Fibroblast of villous mesenchyme (primary cell): ENCODE data around the gene ZNF644. TPM values are rescaled to one million over a fixed set of nuclear protein-coding genes. Genes with fewer than 3 reads are reported as not detected.

Experiments
- DNase-seq: peaks from one replicate; pipeline ENCODE4 v3.0.0-alpha.2; 2010; ENCODE audit warnings: low read depth
- H3K4me3 ChIP-seq: 2 replicates; pipeline ENCODE4 v1.5.1; 2011; ENCODE audit warnings: low read depth, mild to moderate bottlenecking, low read length
- total RNA-seq: library from RNA; depleted of rRNA; stranded (reverse); fragments of >200 nt; gene quantifications from 2 replicates; pipeline ENCODE4 v1.2.3, GENCODE V29; 2012
- TF ChIP-seq, protein P1 (sequence below): IDR thresholded peaks from 2 replicates; pipeline ENCODE4 v1.5.1; 2012; ENCODE audit warnings: low read depth, mild to moderate bottlenecking, low read length; ENCODE audit not compliant: insufficient read depth

ZNF644 gene
- total RNA-seq, 1 donor, result 92.4 TPM

DNA sequence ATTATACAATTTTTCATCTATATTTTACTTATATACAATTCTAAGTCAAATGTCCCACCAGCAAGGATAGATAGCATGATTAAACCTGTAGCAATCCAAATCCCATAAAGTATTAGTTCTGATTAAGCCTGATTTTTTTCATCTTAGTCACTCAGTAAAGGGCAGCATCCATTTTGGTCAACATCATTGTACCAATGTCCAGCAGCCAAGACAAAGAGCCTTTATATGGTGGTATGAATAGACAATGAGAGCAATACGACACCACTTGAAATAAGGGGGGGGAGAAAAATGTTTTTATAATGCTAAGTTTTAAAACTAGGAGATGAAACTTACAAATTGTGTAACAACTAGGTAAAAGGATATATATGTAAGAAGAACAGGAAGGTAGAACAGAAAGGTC is 7.4 kb downstream of the ZNF644 start:
- TF ChIP-seq, protein P1, sequence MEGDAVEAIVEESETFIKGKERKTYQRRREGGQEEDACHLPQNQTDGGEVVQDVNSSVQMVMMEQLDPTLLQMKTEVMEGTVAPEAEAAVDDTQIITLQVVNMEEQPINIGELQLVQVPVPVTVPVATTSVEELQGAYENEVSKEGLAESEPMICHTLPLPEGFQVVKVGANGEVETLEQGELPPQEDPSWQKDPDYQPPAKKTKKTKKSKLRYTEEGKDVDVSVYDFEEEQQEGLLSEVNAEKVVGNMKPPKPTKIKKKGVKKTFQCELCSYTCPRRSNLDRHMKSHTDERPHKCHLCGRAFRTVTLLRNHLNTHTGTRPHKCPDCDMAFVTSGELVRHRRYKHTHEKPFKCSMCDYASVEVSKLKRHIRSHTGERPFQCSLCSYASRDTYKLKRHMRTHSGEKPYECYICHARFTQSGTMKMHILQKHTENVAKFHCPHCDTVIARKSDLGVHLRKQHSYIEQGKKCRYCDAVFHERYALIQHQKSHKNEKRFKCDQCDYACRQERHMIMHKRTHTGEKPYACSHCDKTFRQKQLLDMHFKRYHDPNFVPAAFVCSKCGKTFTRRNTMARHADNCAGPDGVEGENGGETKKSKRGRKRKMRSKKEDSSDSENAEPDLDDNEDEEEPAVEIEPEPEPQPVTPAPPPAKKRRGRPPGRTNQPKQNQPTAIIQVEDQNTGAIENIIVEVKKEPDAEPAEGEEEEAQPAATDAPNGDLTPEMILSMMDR, result no peak
- no peak overlapping the region for H3K4me3 ChIP-seq
- DNase-seq, result no peak

DNA sequence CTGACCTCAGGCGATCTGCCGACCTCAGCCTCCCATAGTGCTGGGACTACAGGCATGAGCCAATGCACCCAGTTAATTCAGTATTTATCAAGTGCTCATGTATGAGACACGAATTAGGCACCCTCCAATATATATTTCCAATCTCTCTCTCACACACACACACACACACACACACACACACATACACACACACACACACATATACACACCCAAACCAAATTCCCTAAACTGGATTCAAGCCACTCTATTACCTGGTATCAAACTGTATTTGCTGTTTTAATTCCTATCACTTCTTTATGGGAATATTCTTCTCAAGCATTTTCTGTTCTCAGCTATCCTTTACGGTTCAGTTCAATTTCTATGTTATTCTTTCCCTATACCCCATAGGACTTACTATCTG is 8.5 kb downstream of the ZNF644 start:
- H3K4me3 ChIP-seq, result no peak overlapping the region
- no peak for DNase-seq
- TF ChIP-seq, protein P1, result no peak

DNA sequence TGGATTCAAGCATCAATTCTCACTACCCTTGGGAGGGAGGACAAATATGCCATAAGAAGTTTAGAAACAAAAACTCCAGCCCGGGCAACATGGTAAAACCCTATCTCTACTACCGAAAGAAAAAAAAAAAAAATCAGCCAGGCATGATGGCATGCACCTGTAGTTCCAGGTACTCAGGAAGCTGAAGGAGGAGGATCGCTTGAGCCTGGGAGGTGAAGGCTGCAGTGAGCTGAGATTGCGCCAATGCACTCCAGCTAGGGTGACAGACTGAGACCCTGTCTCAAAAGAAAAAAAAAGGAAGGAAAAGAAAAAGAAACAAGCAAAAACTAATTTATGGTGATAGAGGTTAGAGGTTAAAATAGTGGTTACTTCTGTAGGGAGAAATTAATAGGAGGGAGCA is 9.6 kb downstream of the ZNF644 start:
- no peak overlapping the region for H3K4me3 ChIP-seq
- DNase-seq, result no peak
- TF ChIP-seq, protein P1, result no peak

DNA sequence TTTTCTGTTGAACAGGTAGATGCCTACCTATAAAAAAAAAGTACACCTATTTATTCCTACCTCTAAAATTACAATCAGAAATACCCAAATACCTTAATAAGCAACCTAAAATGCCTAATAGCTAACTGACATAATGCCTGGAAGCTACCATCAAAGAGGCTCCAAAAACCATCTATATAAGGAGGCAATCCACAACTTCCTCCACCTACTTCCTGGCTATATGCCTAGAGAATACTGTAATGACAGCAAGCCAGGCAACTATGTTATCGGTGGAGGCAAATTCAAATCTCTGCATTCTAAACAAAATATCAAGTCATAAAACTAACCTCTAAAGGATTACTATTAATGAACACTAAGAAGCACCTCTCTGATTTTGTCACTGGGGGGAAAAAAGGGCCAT is 10.1 kb downstream of the ZNF644 start:
- no peak for DNase-seq
- H3K4me3 ChIP-seq, result no peak overlapping the region
- TF ChIP-seq, protein P1, result no peak

DNA sequence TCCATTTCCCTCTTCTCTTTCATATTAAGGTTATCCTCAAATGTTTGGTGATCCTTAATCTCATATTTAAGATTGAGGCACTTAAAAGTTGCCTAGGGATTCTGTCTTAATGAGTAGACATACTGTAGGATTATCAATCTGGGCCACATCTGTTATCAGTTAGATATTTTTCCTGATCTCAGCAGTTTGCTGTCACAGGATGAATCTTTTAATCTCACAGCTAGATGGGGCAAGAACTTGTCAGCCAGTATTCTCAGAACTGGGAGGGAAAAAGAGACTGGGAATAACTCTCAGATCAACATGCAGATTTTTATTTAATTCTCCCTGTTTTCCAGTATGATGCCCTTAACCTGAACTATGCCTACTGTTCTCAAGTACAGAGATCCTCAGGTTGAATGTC is 14.0 kb downstream of the ZNF644 start:
- H3K4me3 ChIP-seq, result no peak overlapping the region
- no peak for DNase-seq
- TF ChIP-seq, protein P1, result no peak

DNA sequence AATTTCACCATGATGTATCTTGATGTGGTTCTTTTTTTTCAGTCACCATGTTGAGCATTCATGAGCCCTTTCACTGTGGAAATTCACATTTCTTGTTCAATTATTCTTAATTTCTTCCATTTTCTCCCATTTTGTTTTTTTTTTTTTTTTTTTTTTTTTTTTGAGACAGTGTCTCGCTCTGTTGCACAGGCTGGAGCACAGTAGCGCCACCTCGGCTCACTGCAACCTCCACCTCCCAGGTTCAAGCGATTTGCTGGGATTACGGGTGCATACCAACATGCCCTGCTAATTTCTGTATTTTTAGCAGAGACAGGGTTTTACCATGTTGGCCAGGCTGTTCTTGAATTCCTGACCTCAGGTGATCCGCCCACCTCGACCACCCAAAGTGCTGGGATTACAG is 14.7 kb downstream of the ZNF644 start:
- no peak for DNase-seq
- no peak overlapping the region for H3K4me3 ChIP-seq
- TF ChIP-seq, protein P1, result no peak

DNA sequence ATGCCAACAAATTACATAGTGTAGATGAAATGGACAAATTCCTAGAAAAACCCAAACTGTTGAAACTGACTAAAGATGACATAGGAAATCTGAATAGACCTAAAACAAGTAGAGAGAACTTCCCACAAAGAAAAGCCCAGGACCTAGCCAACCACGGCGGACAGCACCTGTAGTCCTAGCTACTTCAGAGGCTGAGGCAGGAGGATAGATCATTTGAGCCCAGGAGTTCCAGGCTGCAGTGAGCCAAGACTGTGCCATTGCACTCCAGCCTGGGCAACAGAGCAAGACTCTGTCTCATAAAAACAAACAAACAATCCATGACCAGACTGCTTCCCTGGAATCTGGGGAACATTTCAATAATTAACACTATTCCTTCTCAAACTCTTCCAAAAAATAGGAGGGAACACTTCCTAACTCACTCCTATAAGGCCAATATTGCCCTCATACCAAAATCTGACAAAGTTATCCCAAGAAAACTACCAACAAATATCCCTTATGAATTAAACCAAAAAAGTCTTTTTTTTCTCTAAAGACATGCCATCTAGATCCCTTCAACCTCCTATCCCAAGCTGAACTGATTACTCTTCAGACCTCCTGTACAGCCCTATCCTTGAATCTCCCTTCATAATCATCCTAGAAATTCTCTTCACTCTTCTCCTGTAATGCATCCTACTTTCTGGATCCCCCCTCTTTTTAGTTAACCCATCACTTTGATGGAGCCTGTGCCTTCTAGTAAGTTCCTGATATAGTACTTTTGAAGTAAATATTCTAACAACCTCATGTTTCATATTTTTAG is 15.5 kb downstream of the ZNF644 start:
- DNase-seq, result no peak
- TF ChIP-seq, protein P1, result no peak
- no peak overlapping the region for H3K4me3 ChIP-seq
